Activated gamma-delta T cell (primary cell): Measurements from ENCODE around the gene SYTL1.

Experiments
- DNase-seq: peaks from one replicate; lab custom pipeline; 2025; lab: John Stamatoyannopoulos, UW

SYTL1 gene

DNA sequence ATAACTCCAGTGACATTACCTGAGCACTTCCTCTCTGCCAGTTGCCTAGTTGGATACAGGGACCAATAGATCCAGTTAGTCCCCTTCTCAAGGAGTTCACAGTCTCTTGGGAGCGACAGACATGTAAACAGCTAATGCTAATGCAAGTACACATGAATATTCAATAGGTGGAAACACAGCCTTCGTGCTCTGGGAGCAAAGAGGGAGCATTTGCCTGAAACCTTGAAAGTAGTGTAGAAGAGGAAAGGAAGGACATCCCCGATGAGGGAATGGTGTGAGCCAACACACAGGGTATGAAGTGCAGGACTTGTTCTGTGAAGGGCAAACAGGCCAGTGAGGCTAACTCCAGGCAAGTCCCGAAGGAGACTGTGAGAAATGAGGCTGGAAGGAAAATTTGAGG lies 23.7 kb upstream of the SYTL1 start:
- no peak for DNase-seq

DNA sequence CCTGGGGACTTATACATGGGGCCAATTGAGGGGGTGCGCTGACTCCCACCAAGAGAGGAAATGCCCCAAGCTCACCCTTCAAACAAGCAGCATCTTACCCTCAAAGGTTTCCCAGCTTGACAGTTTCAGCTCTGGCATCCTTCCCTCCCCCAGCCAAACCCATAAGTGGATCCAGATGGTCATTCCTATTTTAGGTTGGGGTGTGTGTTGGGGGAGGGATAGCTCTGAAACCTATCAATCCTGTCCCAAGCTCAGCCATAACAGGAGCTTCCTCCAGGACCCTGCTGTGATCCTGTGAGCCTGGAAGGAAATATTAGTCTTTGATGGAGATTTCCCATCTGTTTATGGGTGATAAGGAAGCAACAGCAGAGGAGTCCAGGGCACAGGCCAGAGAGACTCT lies 23.2 kb upstream of the SYTL1 start:
- no peak for DNase-seq

- peak; percentile 98 for DNase-seq
Measured at GRCh38 chr1:27321813-27322568, 19.8 kb upstream of the SYTL1 start, which contains the start of gene TMEM222. TMEM222 (plus strand) TSS chr1:27322163; CDS start chr1:27322198, 35 bp downstream.

DNA sequence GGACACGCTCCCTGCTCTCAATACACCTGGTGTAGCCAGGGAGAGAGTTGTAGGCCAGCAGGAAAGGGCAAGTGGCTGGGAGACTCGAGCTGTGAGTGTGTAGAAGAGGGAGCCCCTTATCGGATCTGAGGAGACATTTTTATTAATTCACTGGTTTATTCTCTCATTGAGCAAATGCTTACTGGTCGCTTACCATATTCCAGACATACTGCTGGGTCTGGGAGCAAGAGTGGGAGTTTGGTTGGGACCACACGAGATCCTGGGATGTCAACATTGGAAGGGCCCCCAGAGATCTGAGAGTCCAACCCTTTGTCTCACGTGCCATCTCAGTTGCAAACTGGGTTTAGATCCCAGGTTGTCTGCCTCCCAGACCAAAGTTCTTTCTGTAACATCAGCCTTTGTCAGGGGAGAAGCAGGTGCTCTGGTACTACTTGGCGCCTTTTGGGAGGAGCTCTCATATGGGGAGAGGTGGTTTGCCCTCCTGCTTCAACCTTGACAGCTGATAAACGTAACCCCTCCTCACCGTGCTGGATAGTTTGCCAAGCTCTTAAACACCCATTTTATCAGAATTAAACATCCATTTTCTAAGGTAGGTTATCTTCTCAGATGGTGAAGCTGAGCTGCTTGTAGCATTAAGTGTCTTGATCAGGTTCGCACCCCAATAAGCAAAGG lies 19.1 kb upstream of the SYTL1 start:
- DNase-seq, result no peak

DNA sequence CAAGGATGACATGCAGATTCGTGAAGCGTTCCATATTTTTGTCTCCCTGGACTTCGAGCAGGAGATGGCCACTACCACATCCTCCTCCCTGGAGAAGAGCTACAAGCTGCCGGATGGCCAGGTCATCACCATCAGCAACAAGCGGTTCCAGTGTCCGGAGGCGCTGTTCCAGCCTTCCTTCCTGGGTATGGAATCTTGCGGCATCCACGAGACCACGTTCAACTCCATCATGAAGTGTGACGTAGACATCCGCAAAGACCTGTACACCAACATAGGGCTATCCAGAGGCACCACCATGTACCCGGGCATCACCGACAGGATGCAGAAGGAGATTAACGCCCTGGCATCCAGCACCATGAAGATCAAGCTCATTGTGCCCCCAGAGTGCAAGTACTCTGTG lies 16.5 kb upstream of the SYTL1 start:
- DNase-seq, result no peak

DNA sequence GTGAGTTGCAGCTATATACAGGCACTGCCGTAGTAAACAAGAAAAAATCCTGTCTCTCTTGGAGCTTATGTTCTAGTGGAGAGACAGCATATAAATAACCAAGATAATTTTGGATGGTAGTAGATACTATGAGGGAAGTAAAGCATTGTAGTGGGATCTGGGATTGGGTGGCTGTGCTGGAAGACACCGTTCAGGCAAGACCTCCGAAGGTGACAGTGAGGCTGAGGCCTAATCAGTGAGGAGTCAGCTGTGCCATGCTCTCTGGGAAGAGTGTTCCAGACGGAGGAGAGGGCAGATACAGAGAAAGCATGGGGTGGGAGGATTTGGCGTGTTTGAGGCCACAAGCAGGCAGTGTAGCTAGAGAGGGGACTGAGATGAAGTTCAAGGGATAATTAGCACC lies 13.9 kb upstream of the SYTL1 start:
- DNase-seq, result no peak

DNA sequence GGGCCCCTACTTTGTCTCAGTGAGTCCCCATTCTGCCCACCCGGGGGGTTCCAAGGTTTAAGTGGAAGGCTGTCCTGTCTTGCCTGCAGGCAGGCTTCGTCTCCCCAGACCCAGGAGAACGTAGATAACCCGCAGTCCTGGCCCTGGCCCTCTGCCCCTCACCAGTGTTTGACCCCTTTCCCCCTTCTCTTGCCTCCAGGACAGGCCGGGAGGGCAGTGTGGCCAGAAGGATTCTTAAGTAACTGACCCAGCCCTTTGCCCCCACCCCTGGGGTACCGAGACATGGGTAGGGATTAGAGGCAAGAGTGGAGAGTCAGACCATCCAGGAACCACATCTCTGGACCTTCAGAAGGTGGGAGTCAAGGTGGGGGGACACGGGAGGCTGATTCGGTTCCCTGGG lies 11.0 kb upstream of the SYTL1 start:
- no peak for DNase-seq

DNA sequence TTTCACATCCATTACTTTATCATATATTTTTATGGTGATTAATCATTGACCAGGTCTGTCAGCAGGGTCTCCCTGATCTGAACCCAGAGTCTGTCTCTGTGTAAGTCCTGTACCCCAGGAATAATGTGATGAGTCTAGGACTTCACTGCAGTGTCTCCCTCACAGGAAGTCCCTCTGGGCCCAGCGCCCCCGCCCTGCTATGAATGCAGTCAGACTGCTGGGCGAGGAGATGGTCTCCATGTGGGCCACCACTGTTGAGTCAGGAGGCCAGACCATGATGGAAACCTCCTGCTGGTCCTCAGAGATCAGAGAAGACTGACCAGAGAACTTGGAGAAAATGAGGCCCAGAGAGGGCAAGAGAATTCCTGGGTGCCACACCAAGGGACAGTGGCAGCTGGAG lies 10.4 kb upstream of the SYTL1 start:
- DNase-seq, result no peak

DNA sequence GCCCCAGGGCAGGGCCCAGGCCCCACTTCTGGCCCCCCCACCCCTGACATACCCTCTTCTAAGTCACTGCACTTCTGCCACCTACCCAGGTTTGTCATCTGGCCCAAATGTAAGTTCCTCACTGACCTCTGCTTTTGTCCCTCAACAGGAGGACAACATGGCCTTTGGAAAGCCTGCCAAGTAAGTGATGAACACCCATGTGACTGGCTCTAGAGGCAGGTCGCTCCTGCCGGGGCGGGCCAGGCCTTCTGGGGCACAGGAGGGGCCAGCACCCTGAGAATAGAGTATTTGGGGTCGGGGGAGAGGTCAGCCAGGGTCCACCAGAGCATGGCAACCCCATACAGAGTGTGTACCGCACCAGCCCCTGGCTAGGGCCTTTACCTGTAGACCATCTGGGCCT lies 9.9 kb upstream of the SYTL1 start:
- no peak for DNase-seq

GRCh38 chr1:27332536-27333281 lies 9.1 kb upstream of the SYTL1 start:
- DNase-seq, result no peak

- DNase-seq, result no peak
Measured at GRCh38 chr1:27333717-27334279, 8.0 kb upstream of the SYTL1 start.

DNA sequence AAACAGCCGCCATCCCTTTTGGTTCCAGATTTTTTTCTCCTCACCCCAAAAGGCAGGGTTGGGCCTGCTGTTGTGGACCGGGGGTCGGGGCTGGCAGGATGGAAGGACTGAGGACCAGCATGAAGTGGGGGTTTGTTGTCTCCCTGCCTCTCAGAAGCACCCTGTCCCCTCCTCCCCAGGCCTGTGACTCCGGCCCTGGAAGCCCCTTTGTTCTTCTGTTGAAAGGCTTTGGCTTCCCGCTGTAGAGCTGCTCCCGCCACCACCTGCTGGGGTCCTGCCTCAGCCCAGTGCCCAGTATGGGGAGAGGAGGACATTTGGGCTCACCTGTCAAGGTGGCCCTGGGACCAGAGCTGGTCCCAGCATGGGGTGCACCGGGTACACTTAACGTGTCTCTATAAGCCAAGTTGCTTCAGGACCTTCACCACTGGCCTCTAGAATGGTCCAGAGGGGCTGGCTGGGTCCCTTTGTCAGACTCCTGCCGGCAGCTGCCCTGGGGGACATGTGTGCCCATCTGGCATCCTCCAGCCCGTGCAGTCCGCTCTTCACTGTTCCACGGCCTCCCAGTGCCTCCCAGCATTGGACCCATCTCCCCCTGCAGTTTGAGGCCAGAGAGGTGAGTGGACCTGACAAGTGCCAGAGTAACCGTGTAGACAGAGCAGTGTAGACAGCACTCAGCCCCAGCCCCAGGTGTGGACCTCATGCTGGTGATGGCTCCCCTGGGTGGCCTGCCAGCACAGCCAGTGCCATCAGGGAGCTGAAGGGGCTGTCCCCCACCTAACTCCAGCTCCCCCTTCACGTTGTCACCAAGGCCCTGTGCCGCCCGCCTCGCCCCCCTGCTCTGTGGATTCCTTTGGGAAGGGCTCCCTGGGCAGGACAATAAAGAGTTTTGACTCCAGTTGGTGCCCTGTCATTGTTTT lies 6.1 kb upstream of the SYTL1 start:
- DNase-seq, result no peak

GRCh38 chr1:27336756-27337155 lies 5.1 kb upstream of the SYTL1 start:
- no peak for DNase-seq

- DNase-seq, result no peak
Measured at GRCh38 chr1:27338751-27339150, 3.1 kb upstream of the SYTL1 start.

DNA sequence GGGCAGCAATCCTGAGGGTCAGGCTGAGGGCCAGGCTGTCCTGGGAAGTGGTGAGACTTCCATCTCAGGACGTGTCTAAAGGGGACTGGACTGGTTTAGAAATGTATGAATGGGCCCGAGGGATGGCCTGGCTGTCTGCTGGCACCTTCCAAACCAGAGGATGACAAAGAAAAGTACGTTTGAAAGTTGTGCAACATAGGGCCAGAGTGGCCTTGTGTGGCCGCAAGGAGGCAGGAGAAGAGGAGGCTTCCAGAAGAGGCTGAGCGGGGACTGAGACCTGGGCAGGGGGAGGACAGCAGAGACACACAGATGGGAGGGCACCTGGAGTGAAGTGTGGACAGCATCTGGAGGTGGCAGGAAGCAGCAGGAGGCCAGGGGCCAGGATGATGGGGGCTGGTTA lies 2.6 kb upstream of the SYTL1 start:
- DNase-seq, result no peak

DNA sequence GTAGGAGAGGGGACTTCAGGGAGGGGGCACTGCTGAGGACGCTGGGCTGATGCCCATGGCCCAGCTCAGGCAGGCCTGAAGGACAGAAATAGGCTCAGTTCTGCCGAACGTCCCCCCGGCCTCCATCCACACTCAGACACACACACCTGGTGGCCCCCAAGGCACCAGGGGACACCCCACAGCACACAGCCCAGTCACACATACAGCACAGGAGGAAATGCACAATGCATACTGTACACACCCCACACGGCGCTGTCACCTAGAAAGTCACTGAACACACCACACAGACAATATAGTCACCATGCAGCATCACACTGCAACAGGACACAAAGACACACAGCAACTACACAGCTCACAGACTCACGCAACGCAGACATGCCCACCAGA lies 562 bp downstream of the SYTL1 start:
- DNase-seq, result no peak

DNA sequence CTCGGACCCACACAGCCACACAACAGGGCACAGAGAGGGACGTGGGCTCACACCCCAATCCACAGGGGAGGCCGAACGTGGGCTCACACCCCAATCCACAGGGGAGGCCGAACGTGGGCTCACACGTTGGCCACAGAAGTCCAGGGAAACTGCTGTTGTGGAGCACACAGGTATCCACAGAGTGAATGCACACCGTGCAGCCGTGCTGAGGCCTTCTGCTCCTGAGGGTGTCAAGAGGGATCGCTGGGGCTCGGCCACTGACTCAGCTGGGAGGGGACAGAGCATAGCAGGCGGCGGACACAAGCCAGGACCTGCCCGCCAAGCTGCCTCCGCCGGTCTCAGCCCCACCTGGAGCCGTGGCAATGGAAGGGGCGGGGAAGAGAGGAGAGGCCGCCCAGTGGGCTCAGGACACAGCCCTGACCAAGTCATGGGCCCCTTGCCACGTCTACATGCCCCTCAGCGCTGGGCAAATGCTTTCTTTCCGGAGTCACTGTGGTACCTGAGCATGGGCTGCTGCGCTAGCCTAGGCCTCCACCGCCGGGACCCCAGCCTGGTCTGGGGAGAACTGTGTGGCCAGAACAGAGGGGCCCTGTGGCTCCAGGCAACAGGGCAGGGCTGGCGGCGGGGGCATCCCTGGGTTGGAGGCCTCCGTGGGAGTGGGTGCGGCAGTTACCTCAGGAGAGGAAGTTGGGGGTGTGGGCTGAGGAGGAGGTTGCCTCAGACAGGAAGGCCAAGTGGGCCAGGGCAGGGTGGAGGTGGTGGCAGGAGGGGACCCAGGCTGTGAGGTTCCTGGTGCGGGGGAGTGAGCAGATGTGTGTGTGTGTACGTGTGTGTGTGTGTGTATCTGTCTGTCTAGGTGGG lies 1.2 kb downstream of the SYTL1 start:
- DNase-seq, result peak; percentile 52

DNA sequence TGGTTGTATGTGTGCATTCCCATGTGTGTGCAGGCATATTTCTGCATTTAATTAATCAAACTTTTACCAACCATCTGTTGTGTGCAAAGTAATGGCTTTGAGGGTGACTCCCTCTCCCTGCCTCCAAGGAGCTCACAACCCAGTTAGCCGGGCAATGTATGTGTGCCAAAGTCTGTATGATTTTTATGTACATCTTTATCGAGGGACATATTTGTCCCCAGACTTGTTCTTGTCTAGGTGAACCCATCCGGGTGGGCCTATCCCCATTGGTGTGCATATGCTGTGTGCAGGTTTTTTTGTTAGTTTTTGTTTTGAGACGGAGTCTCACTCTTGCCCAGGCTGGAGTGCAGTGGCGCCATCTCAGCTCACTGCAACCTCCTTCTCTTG lies 1.8 kb downstream of the SYTL1 start:
- no peak for DNase-seq

- no peak for DNase-seq
Measured at GRCh38 chr1:27345272-27345671, 3.5 kb downstream of the SYTL1 start.

GRCh38 chr1:27346357-27346756 lies 4.5 kb downstream of the SYTL1 start:
- DNase-seq, result no peak
